Right forelimb (tissue), 1 donor: ENCODE measurements around the gene RIPOR3.
"Not testable (repeated sequence)": the region's sequence is repeated elsewhere in the genome, so short reads cannot be mapped to it uniquely, and the experiment has no call there.

Experiments used
- DNase-seq: peaks from one replicate; pipeline ENCODE4 v3.0.0-alpha.2; 2018

The RIPOR3 gene

GRCh38 chr20:50604451-50604850 is 86.9 kb downstream of the RIPOR3 start:
- DNase-seq, result no peak

DNA sequence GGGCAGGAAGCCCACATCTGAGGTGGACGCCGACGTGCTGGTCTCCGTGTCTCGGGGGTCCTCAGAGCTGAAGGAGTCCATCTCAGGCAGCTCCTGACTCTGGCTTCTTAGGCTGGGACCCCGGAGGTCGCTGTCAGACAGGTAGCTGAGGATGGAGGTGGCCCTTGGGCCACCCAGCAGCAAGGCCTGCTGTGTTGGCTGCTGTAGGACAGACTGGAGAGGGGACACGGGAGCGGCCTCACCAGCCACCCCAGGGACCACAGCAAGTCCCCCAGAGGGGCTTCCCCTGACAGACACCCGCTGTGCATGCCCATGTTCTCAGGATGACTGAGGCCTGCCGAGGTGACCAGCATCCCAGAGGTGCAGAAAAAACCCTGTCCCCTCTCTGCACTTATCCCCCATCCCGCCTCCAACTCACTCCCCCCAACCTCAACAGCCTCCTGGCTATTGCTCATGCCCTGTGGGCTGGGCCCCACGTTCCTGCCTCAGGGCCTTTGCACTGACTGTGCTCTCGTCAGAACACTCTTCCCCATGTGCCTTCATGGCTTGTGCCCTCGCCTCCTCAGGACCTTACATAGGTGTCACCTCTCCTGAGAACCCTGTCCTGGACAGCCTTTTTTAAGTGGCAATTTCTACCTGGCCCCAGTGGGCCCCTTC is 88.8 kb downstream of the RIPOR3 start:
- DNase-seq, result no peak

GRCh38 chr20:50601511-50602431 is 89.6 kb downstream of the RIPOR3 start:
- no peak for DNase-seq

DNA sequence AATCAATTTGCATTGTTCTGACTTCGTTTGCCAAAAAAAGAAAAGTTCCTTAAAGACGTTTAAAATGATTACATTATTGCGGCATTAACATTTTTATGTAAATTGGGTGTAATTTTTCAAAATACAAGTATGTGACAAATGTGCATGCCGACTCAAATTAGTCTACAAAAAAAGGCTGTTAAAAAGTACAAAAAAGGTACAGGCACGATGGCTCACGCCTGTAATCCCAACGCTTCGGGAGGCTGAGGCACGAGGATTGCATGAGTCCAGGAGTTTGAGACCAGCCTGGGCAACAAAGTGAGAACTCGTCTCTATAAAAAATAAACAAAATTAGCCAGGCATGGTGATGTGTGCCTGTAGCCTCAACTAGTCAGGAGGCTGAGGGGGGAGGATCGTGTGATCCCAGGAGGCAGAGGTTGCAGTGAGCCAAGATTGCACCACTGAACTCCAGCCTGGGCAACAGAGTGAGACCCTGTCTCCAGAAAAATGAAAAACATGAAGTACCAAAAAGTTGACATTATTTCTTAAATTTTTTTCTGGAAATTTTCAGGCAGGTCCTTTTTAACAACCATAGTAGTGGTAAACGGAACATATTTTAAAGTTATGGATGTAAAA is 91.0 kb downstream of the RIPOR3 start:
- DNase-seq, result no peak

GRCh38 chr20:50598768-50599167 is 92.6 kb downstream of the RIPOR3 start:
- DNase-seq, result not testable (repeated sequence)

DNA sequence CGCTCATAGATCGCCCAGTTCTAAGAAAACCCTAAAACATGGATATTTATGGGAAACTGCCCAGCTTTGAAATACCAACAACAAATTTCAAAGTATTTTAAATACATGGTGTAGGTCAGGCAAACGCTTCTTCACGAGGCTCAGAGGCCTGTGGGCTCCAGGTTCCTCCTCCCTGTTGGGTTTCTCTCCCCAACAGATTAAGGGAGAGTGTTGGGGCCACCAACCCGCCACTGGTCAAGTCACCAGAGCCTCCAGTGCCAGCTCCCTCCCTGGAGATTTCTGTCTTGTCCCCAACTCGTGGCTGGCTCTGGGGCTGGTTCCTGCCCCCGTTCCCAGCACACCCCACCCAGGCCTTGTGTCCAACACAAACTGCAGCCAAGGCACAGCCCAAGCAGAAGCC is 93.3 kb downstream of the RIPOR3 start:
- DNase-seq, result no peak

- no peak for DNase-seq
Observed at GRCh38 chr20:50597406-50597969, 93.9 kb downstream of the RIPOR3 start.

DNA sequence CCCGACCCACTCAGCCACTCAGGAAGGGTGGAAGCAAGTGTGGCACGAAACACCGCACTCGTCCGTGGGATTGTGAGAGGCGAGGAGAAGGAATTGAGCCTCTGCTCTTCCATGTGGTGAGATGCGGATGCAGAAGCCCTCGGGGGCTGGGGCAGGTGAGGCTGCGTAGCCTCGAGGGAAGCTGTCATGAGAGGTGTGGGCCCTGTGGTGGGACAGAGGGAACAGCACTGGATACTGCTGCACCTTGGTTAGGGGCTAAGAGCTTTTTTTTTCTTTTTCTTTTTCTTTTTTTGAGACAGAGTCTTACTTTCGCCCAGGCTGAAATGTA is 94.7 kb downstream of the RIPOR3 start:
- no peak for DNase-seq

DNA sequence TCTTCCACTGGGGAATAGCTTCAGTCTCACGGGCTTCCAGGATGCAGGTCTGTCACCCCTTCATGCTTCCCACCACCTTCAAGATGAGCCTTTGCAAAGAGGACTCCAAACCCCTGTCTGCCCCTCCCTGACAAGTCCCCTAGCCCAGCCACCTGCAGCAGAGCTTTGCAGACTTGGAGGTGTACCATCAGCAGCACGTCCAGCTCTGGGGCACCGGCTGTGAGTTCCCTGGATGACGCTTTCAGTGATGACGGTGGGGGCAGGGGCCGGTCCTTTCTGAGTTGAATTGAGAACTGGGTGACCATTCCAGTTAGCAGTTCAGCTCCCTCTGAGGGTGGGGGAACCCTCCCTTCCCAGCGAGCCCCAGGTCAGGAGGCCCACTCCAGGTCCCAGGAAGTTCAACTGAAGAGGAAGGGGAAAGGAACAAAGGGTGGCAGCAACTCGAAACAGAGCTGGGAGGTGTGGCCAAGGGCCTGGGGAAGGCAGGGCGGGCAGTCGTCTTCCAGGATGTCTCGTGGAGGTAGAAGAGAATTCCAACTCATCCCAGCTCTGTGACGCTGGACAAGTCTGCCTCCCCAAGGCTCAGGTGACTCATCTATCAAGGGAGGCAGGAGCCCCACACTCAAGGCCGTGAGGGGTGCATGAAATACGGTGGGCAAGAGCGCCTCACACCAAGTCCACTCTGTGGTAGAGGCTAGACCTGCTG is 95.2 kb downstream of the RIPOR3 start:
- DNase-seq, result no peak

DNA sequence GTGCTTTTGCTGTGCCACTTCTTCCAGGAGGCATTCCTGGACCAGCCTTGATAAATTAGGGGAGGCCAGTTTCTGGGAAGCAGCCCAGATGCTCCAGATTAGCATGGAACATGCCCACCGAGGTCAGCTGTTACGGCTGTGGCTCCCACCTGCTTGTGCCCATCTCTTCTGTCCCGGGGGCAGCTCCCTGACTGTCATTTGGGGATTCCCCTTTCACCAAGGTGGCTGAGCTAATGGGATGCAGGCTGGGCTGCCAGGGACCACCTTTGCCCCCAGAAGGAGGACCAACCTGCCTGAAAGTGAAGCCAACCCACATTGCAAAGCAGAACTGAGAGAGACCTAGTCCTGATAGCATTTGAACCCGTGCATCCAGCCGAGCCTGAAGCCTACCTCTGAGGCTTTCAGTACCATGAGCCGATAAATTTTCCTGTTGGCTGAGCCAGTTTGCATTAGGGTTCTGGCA is 95.9 kb downstream of the RIPOR3 start:
- DNase-seq, result no peak

DNA sequence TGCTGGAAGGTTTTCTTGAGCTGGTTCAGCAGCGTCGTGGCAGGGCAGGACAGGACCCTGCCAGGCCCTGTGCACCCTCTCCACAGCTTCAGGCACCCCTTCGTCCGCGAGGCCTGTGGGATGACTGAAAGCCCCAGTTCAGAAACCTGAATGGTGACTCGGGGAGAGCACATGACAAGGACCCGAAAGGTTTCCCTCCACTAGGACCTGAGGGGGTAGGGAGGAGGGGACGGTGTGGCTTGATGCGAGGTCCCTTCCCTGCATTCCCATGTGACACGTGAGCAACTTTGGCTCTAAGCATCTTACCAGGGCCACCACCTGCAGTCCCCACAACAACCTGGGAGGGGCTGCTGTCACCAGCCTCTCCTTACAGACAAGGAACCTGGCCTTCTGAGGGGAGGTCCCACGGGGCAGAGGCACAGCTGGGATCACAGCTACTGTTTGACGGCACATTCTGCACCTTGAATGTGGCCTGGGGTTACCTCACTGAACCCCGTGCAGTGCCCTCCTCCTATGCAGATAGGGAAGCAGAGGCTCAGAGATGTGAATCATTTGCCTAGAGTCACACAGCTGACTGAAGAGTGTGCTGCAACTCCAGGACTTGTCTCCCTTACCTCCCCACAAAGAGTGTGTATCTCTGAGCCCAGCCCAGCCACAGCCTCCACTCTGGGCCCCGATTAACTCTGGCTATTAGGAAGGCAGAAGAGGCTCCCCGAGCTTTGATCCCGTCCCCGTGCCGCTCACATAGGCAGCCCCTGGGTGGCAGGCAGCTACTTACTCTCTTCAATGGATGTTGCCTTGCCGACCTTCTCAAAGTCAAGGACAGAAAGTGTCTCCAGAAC is 96.5 kb downstream of the RIPOR3 start:
- DNase-seq, result no peak

DNA sequence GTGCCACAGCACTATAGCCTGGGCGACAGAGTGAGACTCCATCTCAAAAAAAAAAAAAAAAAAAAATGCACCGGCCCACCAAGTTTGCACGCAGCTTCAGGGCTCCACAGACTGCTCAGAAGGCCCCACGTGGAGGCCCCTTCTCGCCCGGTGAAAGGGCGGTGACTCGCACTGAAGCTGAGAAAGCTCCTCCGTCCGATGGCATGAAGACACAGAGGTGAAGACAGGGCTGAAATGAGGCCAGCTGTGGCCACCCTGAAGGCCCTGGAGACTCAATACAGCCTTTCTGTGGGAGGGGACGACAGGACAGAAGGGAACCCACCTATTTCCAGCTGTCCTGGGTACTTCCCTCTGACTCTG is 97.1 kb downstream of the RIPOR3 start:
- no peak for DNase-seq

GRCh38 chr20:50593005-50593335 is 98.4 kb downstream of the RIPOR3 start:
- DNase-seq, result no peak

- DNase-seq, result no peak
Observed at GRCh38 chr20:50592282-50593004, 98.9 kb downstream of the RIPOR3 start.

- no peak for DNase-seq
Observed at GRCh38 chr20:50591233-50591852, 100.0 kb downstream of the RIPOR3 start.

DNA sequence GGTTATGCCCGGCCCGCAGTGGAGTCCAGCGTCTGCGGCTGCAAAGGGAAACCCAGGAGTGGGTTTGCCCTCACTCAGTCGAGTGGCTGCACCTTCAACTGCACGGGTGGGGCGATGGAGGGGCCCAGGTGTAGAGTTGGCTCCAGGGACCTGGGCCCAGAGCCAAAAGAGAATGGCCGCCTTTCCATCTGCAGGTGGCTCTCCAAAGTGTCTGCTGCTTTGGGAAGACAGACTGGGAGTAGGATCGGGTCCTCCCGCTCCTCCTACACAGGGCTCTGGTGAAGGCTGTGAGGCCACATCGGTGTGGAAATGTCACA is 101.0 kb downstream of the RIPOR3 start:
- no peak for DNase-seq

- no peak for DNase-seq
Observed at GRCh38 chr20:50589548-50590347, 101.6 kb downstream of the RIPOR3 start.

DNA sequence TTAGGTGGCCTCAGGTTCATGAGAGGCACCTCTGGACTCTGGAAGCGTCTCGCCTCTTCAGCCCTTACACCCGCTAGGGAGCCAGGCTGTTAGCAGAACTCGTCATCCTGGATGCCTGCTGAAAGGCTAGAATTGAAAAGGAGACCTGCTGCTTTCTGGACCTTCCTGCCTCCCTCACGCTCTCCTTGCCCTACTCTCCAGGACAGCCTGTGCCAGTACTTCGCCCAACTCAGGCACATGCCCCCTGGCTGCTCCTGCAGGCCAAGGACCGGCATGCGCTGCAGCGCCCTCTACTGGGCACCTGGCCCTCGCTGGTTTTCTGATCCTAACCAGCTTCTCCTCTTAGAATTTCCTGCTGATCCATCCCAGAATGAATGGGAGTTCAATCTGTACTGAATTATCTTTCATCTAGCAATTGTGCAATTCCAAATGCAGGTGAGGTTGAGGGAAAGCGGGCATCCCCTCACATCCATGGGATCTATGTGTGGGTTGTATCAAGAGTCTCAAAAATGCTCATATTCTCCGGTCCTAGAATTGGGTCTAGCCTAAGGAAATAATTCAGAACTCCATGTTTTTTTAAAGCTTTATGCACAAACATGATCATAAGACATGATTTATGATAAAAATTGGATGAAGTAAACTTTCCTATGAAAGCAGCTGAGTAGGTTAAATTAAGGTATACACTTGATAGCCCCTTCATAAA is 103.2 kb downstream of the RIPOR3 start:
- DNase-seq, result peak; percentile 72

DNA sequence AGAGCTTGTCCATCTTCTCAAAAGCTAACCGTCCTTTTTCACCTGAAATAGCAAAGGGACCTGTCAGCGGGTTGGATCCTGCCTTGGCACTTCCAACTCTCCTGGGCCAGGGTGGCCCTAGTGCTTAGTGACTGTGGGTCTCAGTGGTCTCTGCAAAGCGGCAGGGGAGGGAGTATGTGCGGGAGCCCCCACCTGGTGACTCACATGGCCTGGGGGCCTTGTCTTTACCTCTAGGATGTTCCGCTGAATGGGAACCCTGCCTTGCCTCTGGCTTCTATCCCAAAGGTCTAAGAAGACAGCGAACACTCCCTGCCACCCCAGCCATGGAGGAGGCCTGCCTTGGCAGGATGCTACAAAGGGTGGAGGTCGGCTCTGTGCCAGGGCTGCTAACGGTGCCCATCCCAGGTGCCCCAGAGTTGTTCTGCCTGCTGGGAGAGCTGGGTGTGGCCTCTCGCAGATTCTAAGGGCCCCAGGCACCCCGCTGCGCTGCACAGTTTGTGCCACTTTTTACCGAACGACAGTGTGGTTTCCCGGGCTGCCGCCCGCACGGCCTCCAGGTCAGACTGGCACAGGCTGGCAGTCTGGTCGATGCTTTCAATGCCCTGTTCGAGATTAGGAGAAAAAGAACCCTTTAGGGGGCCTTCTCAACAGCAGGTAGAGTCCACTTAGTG is 103.9 kb downstream of the RIPOR3 start:
- DNase-seq, result no peak
